ENCODE data around the gene PPP2R2B.

PPP2R2B gene

DNA sequence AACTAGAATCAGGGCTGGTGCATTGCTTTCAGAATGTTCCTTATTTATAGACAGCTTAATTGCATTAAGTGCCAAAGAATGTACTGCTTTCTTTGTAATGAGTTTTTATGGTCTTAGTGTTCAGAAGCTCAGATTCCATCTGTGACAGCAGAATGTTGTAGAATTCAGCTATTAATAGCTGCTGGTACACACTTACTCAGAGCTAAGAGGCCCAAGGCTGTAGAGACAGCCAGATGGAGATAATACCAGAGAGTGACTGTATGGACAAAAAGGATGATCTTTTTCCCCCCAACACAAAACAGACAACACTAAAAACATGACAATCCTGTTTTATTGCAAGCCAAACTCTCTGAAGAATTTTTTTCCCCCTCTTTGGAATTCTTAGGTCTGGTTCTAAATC is 50.2 kb downstream of the PPP2R2B start:
- FAIRE-seq (peak; percentile 99), DNase-seq (ENCODE audit: insufficient read length, low spot score) (no peak)
- no peak for TF ChIP-seq CTCF (IDR thresholded peaks at IDR 0.05; ENCODE audit: insufficient read depth, missing control alignments)

DNA sequence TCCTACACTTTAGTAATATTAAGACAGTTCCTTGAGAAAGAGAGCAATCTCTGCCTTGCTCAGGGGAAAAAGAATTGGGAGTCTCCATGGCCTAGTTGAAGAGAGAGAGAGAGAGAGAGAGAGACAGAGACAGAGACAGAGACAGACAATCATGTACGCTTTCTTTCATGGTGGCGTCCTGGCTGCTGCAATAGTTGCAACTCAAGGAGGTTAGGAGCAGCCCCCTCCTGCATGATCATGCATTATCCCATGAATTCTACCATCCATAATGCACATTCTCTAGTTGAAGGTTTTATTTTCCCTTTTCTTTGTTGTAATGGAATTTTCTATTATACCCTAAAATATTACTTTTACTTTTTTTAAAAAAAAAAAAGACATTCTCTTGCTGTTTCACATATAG is 50.7 kb downstream of the PPP2R2B start:
- FAIRE-seq (no peak), DNase-seq (ENCODE audit: insufficient read length, low spot score) (no peak)
- no peak for TF ChIP-seq CTCF (IDR thresholded peaks at IDR 0.05; ENCODE audit: insufficient read depth, missing control alignments)

GRCh38 chr5:146825033-146825432 is 53.5 kb downstream of the PPP2R2B start:
- TF ChIP-seq CTCF (IDR thresholded peaks at IDR 0.05; ENCODE audit: insufficient read depth, missing control alignments): no peak
- no peak for DNase-seq (ENCODE audit: insufficient read length, low spot score)
- no peak for FAIRE-seq

DNA sequence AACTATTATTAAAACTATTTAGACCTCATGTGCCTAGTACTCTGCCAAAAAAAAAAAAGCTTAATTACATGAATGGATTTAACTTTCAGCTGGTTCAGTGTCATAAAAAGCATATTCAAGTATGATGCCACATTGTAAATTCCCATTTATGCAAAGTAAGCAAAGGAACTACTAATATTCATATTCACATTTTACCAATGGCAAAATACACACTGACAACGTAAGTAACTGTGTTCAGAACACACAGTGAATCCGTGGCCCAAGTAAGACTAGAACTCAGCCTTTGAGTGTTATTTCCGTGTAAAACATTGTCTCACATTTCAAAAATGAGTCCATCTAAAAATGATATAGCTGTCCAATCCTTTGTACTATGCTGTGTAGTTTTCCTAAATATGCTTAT is 56.8 kb downstream of the PPP2R2B start:
- FAIRE-seq (peak; percentile 80), DNase-seq (ENCODE audit: insufficient read length, low spot score) (no peak)
- TF ChIP-seq CTCF (IDR thresholded peaks at IDR 0.05; ENCODE audit: insufficient read depth, missing control alignments): no peak

DNA sequence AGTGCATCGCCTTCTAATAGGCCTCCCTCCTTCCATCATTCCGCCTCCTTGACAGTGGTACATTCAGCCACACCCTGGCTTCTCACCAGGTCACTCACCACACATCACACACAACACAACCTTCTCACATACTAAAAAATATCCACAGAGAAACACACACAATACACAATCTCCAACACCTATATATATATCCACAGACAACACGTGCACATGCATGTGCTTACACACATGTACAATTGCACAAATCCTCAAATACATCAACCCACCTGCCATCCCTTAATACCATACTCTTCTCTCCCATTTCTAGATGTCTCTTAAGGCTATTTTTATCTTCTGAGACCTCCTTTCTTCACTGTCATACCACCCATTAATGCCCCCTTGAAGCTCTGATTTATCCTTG is 57.6 kb downstream of the PPP2R2B start:
- DNase-seq (ENCODE audit: insufficient read length, low spot score) (no peak), FAIRE-seq (no peak)
- no peak for TF ChIP-seq CTCF (IDR thresholded peaks at IDR 0.05; ENCODE audit: insufficient read depth, missing control alignments)

DNA sequence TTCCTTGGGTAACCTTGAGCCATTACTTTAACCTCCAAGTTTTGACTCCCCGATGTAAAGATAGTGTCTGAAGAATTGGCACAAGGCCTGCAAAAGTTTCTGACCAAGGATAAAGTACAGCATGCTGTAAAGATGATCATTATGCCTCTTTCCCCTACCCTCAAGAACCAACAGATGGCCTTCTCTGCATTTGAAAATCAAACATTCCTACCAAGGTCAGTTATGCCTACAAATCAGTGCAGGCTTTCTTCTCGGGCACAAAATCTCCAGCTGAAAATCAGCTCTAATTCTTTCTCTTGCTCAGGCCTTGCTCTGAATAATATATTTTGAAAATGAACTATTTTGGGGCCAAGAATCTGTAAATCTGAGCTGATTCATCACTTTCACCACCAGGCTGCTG is 59.7 kb downstream of the PPP2R2B start:
- DNase-seq (ENCODE audit: insufficient read length, low spot score): no peak
- FAIRE-seq: peak; percentile 53
- TF ChIP-seq CTCF (IDR thresholded peaks at IDR 0.05; ENCODE audit: insufficient read depth, missing control alignments): no peak

- FAIRE-seq (no peak), DNase-seq (ENCODE audit: insufficient read length, low spot score) (no peak)
- no peak for TF ChIP-seq CTCF (IDR thresholded peaks at IDR 0.05; ENCODE audit: insufficient read depth, missing control alignments)
Observed at GRCh38 chr5:146817973-146818372, 60.6 kb downstream of the PPP2R2B start.
